ENCODE data around the gene SLC4A1AP.

DNA sequence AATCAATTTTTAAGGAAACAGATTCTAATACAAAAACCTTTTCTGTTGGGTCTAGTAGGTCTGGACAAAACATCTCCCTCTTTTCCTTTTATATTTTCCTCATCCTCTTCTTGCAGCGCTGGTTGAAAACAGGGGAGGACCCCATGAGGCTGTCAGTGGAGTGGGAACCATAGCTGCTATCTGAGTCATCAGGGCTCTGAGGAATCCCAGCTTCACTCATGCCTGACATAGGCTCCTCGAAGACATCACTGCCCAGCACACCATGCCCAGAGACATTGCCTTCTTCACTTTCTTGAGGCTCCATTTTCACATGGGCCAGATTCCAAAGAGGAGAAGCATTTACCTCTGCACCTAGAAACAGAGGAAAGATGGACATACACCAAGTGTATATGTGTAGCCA lies 10.3 kb upstream of the SLC4A1AP start:
- TF ChIP-seq, protein P1, sequence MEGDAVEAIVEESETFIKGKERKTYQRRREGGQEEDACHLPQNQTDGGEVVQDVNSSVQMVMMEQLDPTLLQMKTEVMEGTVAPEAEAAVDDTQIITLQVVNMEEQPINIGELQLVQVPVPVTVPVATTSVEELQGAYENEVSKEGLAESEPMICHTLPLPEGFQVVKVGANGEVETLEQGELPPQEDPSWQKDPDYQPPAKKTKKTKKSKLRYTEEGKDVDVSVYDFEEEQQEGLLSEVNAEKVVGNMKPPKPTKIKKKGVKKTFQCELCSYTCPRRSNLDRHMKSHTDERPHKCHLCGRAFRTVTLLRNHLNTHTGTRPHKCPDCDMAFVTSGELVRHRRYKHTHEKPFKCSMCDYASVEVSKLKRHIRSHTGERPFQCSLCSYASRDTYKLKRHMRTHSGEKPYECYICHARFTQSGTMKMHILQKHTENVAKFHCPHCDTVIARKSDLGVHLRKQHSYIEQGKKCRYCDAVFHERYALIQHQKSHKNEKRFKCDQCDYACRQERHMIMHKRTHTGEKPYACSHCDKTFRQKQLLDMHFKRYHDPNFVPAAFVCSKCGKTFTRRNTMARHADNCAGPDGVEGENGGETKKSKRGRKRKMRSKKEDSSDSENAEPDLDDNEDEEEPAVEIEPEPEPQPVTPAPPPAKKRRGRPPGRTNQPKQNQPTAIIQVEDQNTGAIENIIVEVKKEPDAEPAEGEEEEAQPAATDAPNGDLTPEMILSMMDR (IDR thresholded peaks at IDR 0.05) = no peak
- TF ChIP-seq POLR2AphosphoS5 (IDR thresholded peaks at IDR 0.05; ENCODE audit: low read depth, low read length) = no peak
- no peak for TF ChIP-seq EP300 (IDR thresholded peaks at IDR 0.05; ENCODE audit: borderline replicate concordance in 1 of 2, low read depth in 1 of 2, low read length in 1 of 2)
- TF ChIP-seq NFIC (IDR thresholded peaks at IDR 0.05; ENCODE audit: borderline replicate concordance) = no peak
- TF ChIP-seq TEAD4 (IDR thresholded peaks at IDR 0.05; ENCODE audit: borderline replicate concordance, insufficient read depth) = no peak
- TF ChIP-seq, protein P2, sequence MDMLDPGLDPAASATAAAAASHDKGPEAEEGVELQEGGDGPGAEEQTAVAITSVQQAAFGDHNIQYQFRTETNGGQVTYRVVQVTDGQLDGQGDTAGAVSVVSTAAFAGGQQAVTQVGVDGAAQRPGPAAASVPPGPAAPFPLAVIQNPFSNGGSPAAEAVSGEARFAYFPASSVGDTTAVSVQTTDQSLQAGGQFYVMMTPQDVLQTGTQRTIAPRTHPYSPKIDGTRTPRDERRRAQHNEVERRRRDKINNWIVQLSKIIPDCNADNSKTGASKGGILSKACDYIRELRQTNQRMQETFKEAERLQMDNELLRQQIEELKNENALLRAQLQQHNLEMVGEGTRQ (IDR thresholded peaks at IDR 0.05; ENCODE audit: borderline replicate concordance, low read depth, low read length) = no peak
- TF ChIP-seq CHD2 (IDR thresholded peaks at IDR 0.05; ENCODE audit: low read length, partially characterized antibody) = no peak
- no peak for TF ChIP-seq RAD21 (IDR thresholded peaks at IDR 0.05; ENCODE audit: low read length)
- TF ChIP-seq, protein P3, sequence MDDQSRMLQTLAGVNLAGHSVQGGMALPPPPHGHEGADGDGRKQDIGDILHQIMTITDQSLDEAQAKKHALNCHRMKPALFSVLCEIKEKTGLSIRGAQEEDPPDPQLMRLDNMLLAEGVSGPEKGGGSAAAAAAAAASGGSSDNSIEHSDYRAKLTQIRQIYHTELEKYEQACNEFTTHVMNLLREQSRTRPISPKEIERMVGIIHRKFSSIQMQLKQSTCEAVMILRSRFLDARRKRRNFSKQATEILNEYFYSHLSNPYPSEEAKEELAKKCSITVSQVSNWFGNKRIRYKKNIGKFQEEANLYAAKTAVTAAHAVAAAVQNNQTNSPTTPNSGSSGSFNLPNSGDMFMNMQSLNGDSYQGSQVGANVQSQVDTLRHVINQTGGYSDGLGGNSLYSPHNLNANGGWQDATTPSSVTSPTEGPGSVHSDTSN (IDR thresholded peaks at IDR 0.05) = no peak
- TF ChIP-seq SIN3A (IDR thresholded peaks at IDR 0.05; ENCODE audit: borderline replicate concordance, low read depth, low read length) = no peak
- TF ChIP-seq TAF1 (IDR thresholded peaks at IDR 0.05; ENCODE audit: borderline replicate concordance, low read depth, low read length) = no peak
- no peak for TF ChIP-seq YY1 (IDR thresholded peaks at IDR 0.05; ENCODE audit: low read depth)

All from SK-N-SH (cell line).